Endothelial cell (in vitro differentiated cells): ENCODE data around the gene RBCK1. TPM values are rescaled to one million over a fixed set of nuclear protein-coding genes. Genes with fewer than 3 reads are reported as not detected.

Source experiments
- DNase-seq: peaks from one replicate; pipeline ENCODE4 v3.0.0; 2021; ENCODE audit warnings: low spot score
- H3K27ac Mint-ChIP-seq: one replicate; pipeline ENCODE4 v1.8.0; 2021; ENCODE audit warnings: mixed read lengths, inconsistent platforms; ENCODE audit not compliant: unreplicated experiment
- H3K27me3 Mint-ChIP-seq: one replicate; pipeline ENCODE4 v1.8.0; 2021; ENCODE audit warnings: mild to moderate bottlenecking, moderate library complexity, mixed read lengths, inconsistent platforms; ENCODE audit not compliant: unreplicated experiment
- H3K36me3 Mint-ChIP-seq: one replicate; pipeline ENCODE4 v1.8.0; 2021; ENCODE audit warnings: mild to moderate bottlenecking, low read depth, mixed read lengths, inconsistent platforms; ENCODE audit not compliant: unreplicated experiment
- H3K4me1 Mint-ChIP-seq: one replicate; pipeline ENCODE4 v1.8.0; 2021; ENCODE audit warnings: mild to moderate bottlenecking, mixed read lengths, inconsistent platforms; ENCODE audit not compliant: unreplicated experiment
- H3K4me3 Mint-ChIP-seq: one replicate; pipeline ENCODE4 v1.8.0; 2021; ENCODE audit warnings: mild to moderate bottlenecking, mixed read lengths, inconsistent platforms; ENCODE audit not compliant: unreplicated experiment
- H3K9me3 Mint-ChIP-seq: one replicate; pipeline ENCODE4 v1.8.0; 2021; ENCODE audit warnings: mixed read lengths, inconsistent platforms; ENCODE audit not compliant: unreplicated experiment
- CTCF ChIP-seq: fragments of 200-600 bp; sonication (generic); IDR thresholded peaks from one replicate; pipeline ENCODE4 v1.5.0; 2021; ENCODE audit warnings: antibody characterized with exemption; ENCODE audit not compliant: unreplicated experiment
- total RNA-seq: library from RNA; stranded (reverse); fragmentation: NEBNext Ultra II Directional; extraction: Animal tissue kit (Norgen Biotek cat#: 25700); gene quantifications from one replicate; pipeline ENCODE4 v1.2.1, GENCODE V29; 2021; ENCODE audit not compliant: unreplicated experiment

The RBCK1 gene
- total RNA-seq, 1 donor from 2014 or later = 68.8 TPM

GRCh38 chr20:400454-401275 is 7.4 kb upstream of the RBCK1 start:
- H3K4me3 Mint-ChIP-seq = no peak overlapping the region
- H3K9me3 Mint-ChIP-seq = no peaks in the 10 kb centered on the region
- peaks cover 3% of the 10 kb centered on the region for H3K27me3 Mint-ChIP-seq
- H3K27ac Mint-ChIP-seq = no peak overlapping the region
- no peak for DNase-seq
- TF ChIP-seq CTCF = no peak
- peaks cover 5% of the 10 kb centered on the region for H3K36me3 Mint-ChIP-seq
- H3K4me1 Mint-ChIP-seq = no peaks in the 10 kb centered on the region

- Mint-ChIP-seq H3K36me3 (peaks cover 6% of the 10 kb centered on the region), H3K4me1 (peaks cover 3% of the 10 kb centered on the region), H3K9me3 (no peaks in the 10 kb centered on the region), H3K27me3 (peaks cover 6% of the 10 kb centered on the region), H3K4me3 (no peak overlapping the region), H3K27ac (no peak overlapping the region)
- no peak for DNase-seq
- TF ChIP-seq CTCF = no peak
Measured at GRCh38 chr20:401682-402495, 6.2 kb upstream of the RBCK1 start.

GRCh38 chr20:402496-402885 is 5.6 kb upstream of the RBCK1 start:
- no peak for TF ChIP-seq CTCF
- H3K4me1 Mint-ChIP-seq = peaks cover 9% of the 10 kb centered on the region
- no peak overlapping the region for H3K4me3 Mint-ChIP-seq
- no peak for DNase-seq
- no peaks in the 10 kb centered on the region for H3K9me3 Mint-ChIP-seq
- peaks cover 8% of the 10 kb centered on the region for H3K36me3 Mint-ChIP-seq
- H3K27me3 Mint-ChIP-seq = peaks cover 10% of the 10 kb centered on the region
- no peak overlapping the region for H3K27ac Mint-ChIP-seq

GRCh38 chr20:402898-403581 is 5.1 kb upstream of the RBCK1 start:
- H3K9me3 Mint-ChIP-seq = no peaks in the 10 kb centered on the region
- peaks cover 9% of the 10 kb centered on the region for H3K4me1 Mint-ChIP-seq
- peaks cover 10% of the 10 kb centered on the region for H3K27me3 Mint-ChIP-seq
- no peak for TF ChIP-seq CTCF
- H3K4me3 Mint-ChIP-seq = no peak overlapping the region
- no peak overlapping the region for H3K27ac Mint-ChIP-seq
- peaks cover 8% of the 10 kb centered on the region for H3K36me3 Mint-ChIP-seq
- DNase-seq = no peak
